ENCODE results near the gene MAP10.

MAP10 gene

GRCh38 chr1:232797856-232798510, 7.2 kb upstream of the MAP10 start:
- no peak for DNase-seq (ENCODE audit: low read depth, low spot score)

GRCh38 chr1:232798920-232799319, 6.3 kb upstream of the MAP10 start:
- DNase-seq (ENCODE audit: low read depth, low spot score), result no peak

GRCh38 chr1:232806186-232806510, 932 bp downstream of the MAP10 start:
- DNase-seq (ENCODE audit: low read depth, low spot score), result peak; percentile 2

GRCh38 chr1:232810856-232811255, 5.6 kb downstream of the MAP10 start:
- no peak for DNase-seq (ENCODE audit: low read depth, low spot score)

- no peak for DNase-seq (ENCODE audit: low read depth, low spot score)
Measured at GRCh38 chr1:232812560-232812959, 7.3 kb downstream of the MAP10 start.

- no peak for DNase-seq (ENCODE audit: low read depth, low spot score)
Measured at GRCh38 chr1:232813097-232813496, 7.9 kb downstream of the MAP10 start.

- no peak for DNase-seq (ENCODE audit: low read depth, low spot score)
Measured at GRCh38 chr1:232813760-232814159, 8.5 kb downstream of the MAP10 start.

GRCh38 chr1:232816324-232816723, 11.1 kb downstream of the MAP10 start:
- DNase-seq (ENCODE audit: low read depth, low spot score), result no peak

- DNase-seq (ENCODE audit: low read depth, low spot score), result no peak
Measured at GRCh38 chr1:232818040-232818439, 12.8 kb downstream of the MAP10 start.

- DNase-seq (ENCODE audit: low read depth, low spot score), result no peak
Measured at GRCh38 chr1:232820431-232820830, 15.2 kb downstream of the MAP10 start.

- DNase-seq (ENCODE audit: low read depth, low spot score), result no peak
Measured at GRCh38 chr1:232822530-232822929, 17.3 kb downstream of the MAP10 start.

- DNase-seq (ENCODE audit: low read depth, low spot score), result no peak
Measured at GRCh38 chr1:232826318-232826717, 21.1 kb downstream of the MAP10 start.

- no peak for DNase-seq (ENCODE audit: low read depth, low spot score)
Measured at GRCh38 chr1:232830661-232831060, 25.4 kb downstream of the MAP10 start.

GRCh38 chr1:232831895-232832294, 26.7 kb downstream of the MAP10 start:
- no peak for DNase-seq (ENCODE audit: low read depth, low spot score)

- DNase-seq (ENCODE audit: low read depth, low spot score), result no peak
Measured at GRCh38 chr1:232834066-232834465, 28.9 kb downstream of the MAP10 start.

- no peak for DNase-seq (ENCODE audit: low read depth, low spot score)
Measured at GRCh38 chr1:232835166-232835565, 29.9 kb downstream of the MAP10 start.

- DNase-seq (ENCODE audit: low read depth, low spot score), result no peak
Measured at GRCh38 chr1:232837087-232837486, 31.9 kb downstream of the MAP10 start.

GRCh38 chr1:232841823-232842565, 36.8 kb downstream of the MAP10 start:
- DNase-seq (ENCODE audit: low read depth, low spot score), result no peak

GRCh38 chr1:232844791-232845190, 39.6 kb downstream of the MAP10 start:
- peak; percentile 75 for DNase-seq (ENCODE audit: low read depth, low spot score)

GRCh38 chr1:232845406-232845955, 40.3 kb downstream of the MAP10 start:
- DNase-seq (ENCODE audit: low read depth, low spot score), result peak; percentile 64

GRCh38 chr1:232851532-232851931, 46.3 kb downstream of the MAP10 start:
- DNase-seq (ENCODE audit: low read depth, low spot score), result no peak

- peak; percentile 89 for DNase-seq (ENCODE audit: low read depth, low spot score)
Measured at GRCh38 chr1:232853994-232854797, 49.0 kb downstream of the MAP10 start.
